Smooth muscle cell (in vitro differentiated cells): ENCODE data around the gene DFFB. TPM values are rescaled to one million over a fixed set of nuclear protein-coding genes. Genes with fewer than 3 reads are reported as not detected.

Experiments
- DNase-seq: peaks from one replicate; lab custom pipeline; 2025; ENCODE audit not compliant: unreplicated experiment; lab: John Stamatoyannopoulos, UW
- H2AFZ ChIP-seq: fragments of 200-600 bp; sonication (generic); 2 replicates; pipeline ENCODE4 v1.6.0; 2016; ENCODE audit warnings: antibody characterized with exemption, low read depth, mild to moderate bottlenecking
- H3F3A ChIP-seq: fragments of 200-600 bp; sonication (generic); 2 replicates; pipeline ENCODE4 v1.6.0; 2017; ENCODE audit warnings: antibody characterized with exemption, low read depth
- H3K27ac ChIP-seq: fragments of 200-600 bp; sonication (generic); 2 replicates; pipeline ENCODE4 v1.5.1; 2016; ENCODE audit warnings: low read depth, mild to moderate bottlenecking
- H3K27me3 ChIP-seq: fragments of 200-600 bp; sonication (generic); 2 replicates; pipeline ENCODE4 v1.6.1; 2016; ENCODE audit warnings: low read depth, mild to moderate bottlenecking
- H3K36me3 ChIP-seq: fragments of 200-600 bp; sonication (generic); 2 replicates; pipeline ENCODE4 v1.5.1; 2016; ENCODE audit warnings: low read depth
- H3K4me1 ChIP-seq: fragments of 200-600 bp; sonication (generic); 2 replicates; pipeline ENCODE4 v1.5.1; 2016; ENCODE audit warnings: low read depth
- H3K4me2 ChIP-seq: fragments of 200-600 bp; sonication (generic); 2 replicates; pipeline ENCODE4 v1.6.0; 2016; ENCODE audit warnings: mild to moderate bottlenecking
- H3K4me3 ChIP-seq: fragments of 200-600 bp; sonication (generic); 2 replicates; pipeline ENCODE4 v1.5.1; 2016; ENCODE audit warnings: mild to moderate bottlenecking
- H3K79me2 ChIP-seq: fragments of 200-600 bp; sonication (generic); 2 replicates; pipeline ENCODE4 v1.6.0; 2016; ENCODE audit warnings: low read depth, mild to moderate bottlenecking
- H3K9ac ChIP-seq: fragments of 200-600 bp; sonication (generic); 2 replicates; pipeline ENCODE4 v1.6.0; 2016; ENCODE audit warnings: low read depth
- H3K9me3 ChIP-seq: fragments of 200-600 bp; sonication (generic); replicated peaks from 2 replicates; pipeline ENCODE4 v1.5.1; 2016; ENCODE audit warnings: low read depth
- H4K20me1 ChIP-seq: fragments of 200-600 bp; sonication (generic); 2 replicates; pipeline ENCODE4 v1.6.0; 2016; ENCODE audit warnings: low read depth
- CTCF ChIP-seq: fragments of 200-600 bp; sonication (generic); IDR thresholded peaks from 2 replicates; pipeline ENCODE4 v1.5.1; 2017; ENCODE audit warnings: borderline replicate concordance, mild to moderate bottlenecking, antibody characterized with exemption; ENCODE audit not compliant: insufficient read depth, poor library complexity, severe bottlenecking
- WGBS: methylation state at CpG from one replicate; pipeline ENCODE4 v1.1.7; 2016; ENCODE audit warnings: low lambda C conversion rate; 5-methylcytosine and 5-hydroxymethylcytosine counted together
- polyA plus RNA-seq: library from polyadenylated mRNA; unstranded; fragments of >200 nt; fragmentation: Nextera tagmentation; extraction: Ambion mirVana; gene quantifications from 2 replicates; pipeline ENCODE4 v1.2.1, GENCODE V29; 2016
- total RNA-seq: library from RNA; depleted of rRNA; stranded (reverse); fragments of >200 nt; gene quantifications from 2 replicates; pipeline ENCODE4 v1.2.3, GENCODE V29; 2014

Gene DFFB
- total and polyA plus RNA-seq, 2 experiments from 2014 or later, result 3.3 to 4.5 TPM

GRCh38 chr1:3811595-3811911 lies 45.7 kb upstream of the DFFB start:
- H3K79me2 ChIP-seq, result no peaks in the 10 kb centered on the region
- no peak overlapping the region for H3K9ac ChIP-seq
- H3K9me3 ChIP-seq, result no peaks in the 10 kb centered on the region
- H2AFZ ChIP-seq, result no peak overlapping the region
- no peak for TF ChIP-seq CTCF
- no peaks in the 10 kb centered on the region for H3K4me1 ChIP-seq
- no peak overlapping the region for H3K4me3 ChIP-seq
- WGBS, result 86% methylated on average over 2 of the region's 2 CpGs
- H3K27me3 ChIP-seq, result no peaks in the 10 kb centered on the region
- no peaks in the 10 kb centered on the region for H3F3A ChIP-seq
- peaks cover 4% of the 10 kb centered on the region for H3K36me3 ChIP-seq
- no peaks in the 10 kb centered on the region for H4K20me1 ChIP-seq
- H3K4me2 ChIP-seq, result no peak overlapping the region
- DNase-seq, result no peak
- no peak overlapping the region for H3K27ac ChIP-seq

GRCh38 chr1:3814065-3814464 lies 43.2 kb upstream of the DFFB start:
- no peak for DNase-seq
- Histone ChIP-seq H3K4me3 (no peak overlapping the region), H3K4me2 (no peak overlapping the region), H3K27me3 (no peaks in the 10 kb centered on the region), H3F3A (no peaks in the 10 kb centered on the region), H3K9me3 (no peaks in the 10 kb centered on the region), H4K20me1 (no peaks in the 10 kb centered on the region), H3K27ac (no peak overlapping the region), H3K79me2 (no peaks in the 10 kb centered on the region), H3K36me3 (peaks cover 4% of the 10 kb centered on the region), H3K4me1 (no peaks in the 10 kb centered on the region), H2AFZ (no peak overlapping the region), H3K9ac (no peak overlapping the region)
- no peak for TF ChIP-seq CTCF
- WGBS, result 96% methylated on average over 2 of the region's 2 CpGs

GRCh38 chr1:3814771-3815561 lies 42.3 kb upstream of the DFFB start:
- Histone ChIP-seq H3K9me3 (no peaks in the 10 kb centered on the region), H3K79me2 (no peaks in the 10 kb centered on the region), H3F3A (no peaks in the 10 kb centered on the region), H3K4me3 (no peak overlapping the region), H3K4me1 (no peaks in the 10 kb centered on the region), H4K20me1 (no peaks in the 10 kb centered on the region), H3K27me3 (no peaks in the 10 kb centered on the region), H3K4me2 (no peak overlapping the region), H2AFZ (no peak overlapping the region), H3K36me3 (peaks cover 4% of the 10 kb centered on the region), H3K9ac (no peak overlapping the region), H3K27ac (no peak overlapping the region)
- WGBS, result 92% methylated on average over 42 of the region's 42 CpGs
- TF ChIP-seq CTCF, result no peak
- DNase-seq, result no peak
